HepG2 (cell line): ENCODE results near the gene SFXN5. TPM values are rescaled to one million over a fixed set of nuclear protein-coding genes. Genes with fewer than 3 reads are reported as not detected.

Experiments used
- CTCF ChIP-seq: sonication (generic); formaldehyde crosslinking; IDR thresholded peaks from 2 replicates; pipeline ENCODE4 v1.5.0; 2020; ENCODE audit warnings: mild to moderate bottlenecking, missing genetic modification reagents, moderate library complexity
- HNF1A ChIP-seq, 2 experiments: sonication (generic) in 1 of 2; formaldehyde crosslinking in 1 of 2; IDR thresholded peaks; 2 replicates each; pipeline versions ENCODE4 v1.4.0 to v1.6.1; 2016 to 2020; ENCODE audit warnings: borderline replicate concordance in 1 of 2, low read depth in 1 of 2, mild to moderate bottlenecking in 1 of 2, missing genetic modification reagents in 1 of 2
- MXD1 ChIP-seq: sonication (generic); formaldehyde crosslinking; IDR thresholded peaks from 2 replicates; pipeline ENCODE4 v1.4.0; 2020; ENCODE audit warnings: mild to moderate bottlenecking, missing genetic modification reagents
- MYC ChIP-seq: sonication (generic); formaldehyde crosslinking; IDR thresholded peaks from 2 replicates; pipeline ENCODE4 v1.9.0; 2021; ENCODE audit warnings: missing genetic modification reagents, borderline replicate concordance
- POGK ChIP-seq: sonication (generic); formaldehyde crosslinking; conservative IDR thresholded peaks from 2 replicates; pipeline ENCODE4 v1.8.0; 2022; ENCODE audit warnings: mild to moderate bottlenecking, moderate library complexity, missing genetic modification reagents
- STAG1 ChIP-seq: sonication (generic); formaldehyde crosslinking; IDR thresholded peaks from 2 replicates; pipeline ENCODE4 v1.4.0; 2020; ENCODE audit warnings: missing genetic modification reagents
- TARDBP ChIP-seq: sonication (generic); formaldehyde crosslinking; IDR thresholded peaks from 2 replicates; pipeline ENCODE4 v1.8.0; 2022; ENCODE audit warnings: mild to moderate bottlenecking, missing genetic modification reagents
- XRCC5 ChIP-seq: fragments of 200-400 bp; formaldehyde crosslinking; optimal IDR thresholded peaks from 2 replicates; pipeline ENCODE3; 2017; ENCODE audit warnings: mild to moderate bottlenecking, low read length
- ZNF280B ChIP-seq: sonication (generic); formaldehyde crosslinking; IDR thresholded peaks from 2 replicates; pipeline ENCODE4 v1.5.0; 2020; ENCODE audit warnings: missing genetic modification reagents, mild to moderate bottlenecking, borderline replicate concordance
- ZNF350 ChIP-seq: sonication (generic); formaldehyde crosslinking; IDR thresholded peaks from 2 replicates; pipeline ENCODE4 v1.4.0; 2020; ENCODE audit warnings: mild to moderate bottlenecking, low read depth, missing genetic modification reagents, borderline replicate concordance
- ZNF546 ChIP-seq: sonication (generic); formaldehyde crosslinking; conservative IDR thresholded peaks from 2 replicates; pipeline ENCODE4 v1.8.1; 2023; ENCODE audit warnings: mild to moderate bottlenecking, missing genetic modification reagents
- ZNF605 ChIP-seq: sonication (generic); formaldehyde crosslinking; IDR thresholded peaks from 2 replicates; pipeline ENCODE4 v1.8.0; 2022; ENCODE audit warnings: mild to moderate bottlenecking, missing genetic modification reagents
- ZNF839 ChIP-seq: sonication (generic); formaldehyde crosslinking; IDR thresholded peaks from 2 replicates; pipeline ENCODE4 v1.4.0; 2020; ENCODE audit warnings: missing genetic modification reagents, mild to moderate bottlenecking, borderline replicate concordance
- polyA plus RNA-seq, 8 experiments: library from polyadenylated mRNA; depleted of rRNA in 3 of 8; stranded (reverse) in 7 of 8; unstranded in 1 of 8; fragments of >200 nt; fragmentation: Illumina TruSeq in 4 of 8; extraction: Trizol in 4 of 8; gene quantifications; 2 replicates each; pipeline versions ENCODE4 v1.2.1 to v1.2.3, GENCODE V29; 2011 to 2016; ENCODE audit warnings: low read depth in 4 of 8, missing spikeins in 1 of 8, mixed read lengths in 1 of 8; ENCODE audit not compliant: insufficient read depth in 1 of 8
- total RNA-seq, 5 experiments: library from RNA; depleted of rRNA; stranded (reverse); fragments of >200 nt; fragmentation: Illumina TruSeq; extraction: Trizol; gene quantifications; 2 replicates each; pipeline ENCODE4 v1.2.3, GENCODE V29; 2016; ENCODE audit warnings: low read depth in 1 of 5

SFXN5 gene
- total and polyA plus RNA-seq, 2 of the 13 experiments (the other 11 are each of a cell fraction or from before 2014, with no cell fraction given), result 34.9 to 37.4 TPM

- no peak for TF ChIP-seq HNF1A (IDR thresholded peaks at IDR 0.05; ENCODE audit: low read depth)
- TF ChIP-seq HNF1A (CRISPR knock-in tag; IDR thresholded peaks at IDR 0.05; ENCODE audit: borderline replicate concordance), result no peak
- TF ChIP-seq TARDBP (CRISPR knock-in tag), result 0 out of 2 replicates have a peak, but pooled peaks have one; percentile 39
- TF ChIP-seq ZNF546 (CRISPR knock-in tag), result 0 out of 2 replicates have a peak, but pooled peaks have one; percentile 62
- TF ChIP-seq ZNF839, result peak; percentile 66; the same call in 1 of the 2 replicates
- 0 out of 2 replicates have a peak, but pooled peaks have one; percentile 37 for TF ChIP-seq ZNF280B
- 0 out of 2 replicates have a peak, but pooled peaks have one; percentile 26 for TF ChIP-seq ZNF350 (CRISPR knock-in tag)
- TF ChIP-seq POGK, result 0 out of 2 replicates have a peak, but pooled peaks have one; percentile 45
- TF ChIP-seq MXD1 (CRISPR knock-in tag), result no peak
- 0 out of 2 replicates have a peak, but pooled peaks have one; percentile 40 for TF ChIP-seq ZNF605
- TF ChIP-seq STAG1 (CRISPR knock-in tag), result peak; percentile 78
- peak; percentile 91 for TF ChIP-seq XRCC5
- peak; percentile 93 for TF ChIP-seq CTCF
- 0 out of 2 replicates have a peak, but pooled peaks have one; percentile 7 for TF ChIP-seq MYC (CRISPR knock-in tag)
These were observed 97.7 kb downstream of the SFXN5 start (continued) for GRCh38 chr2:72973566-72974435.
